Measurements from ENCODE around the gene PDE4D.
A peak's percentile ranks its signal among the peaks of the same experiment; 100 is the strongest.
"Not testable (repeated sequence)": the region's sequence is repeated elsewhere in the genome, so short reads cannot be mapped to it uniquely, and the experiment has no call there.

PDE4D gene

GRCh38 chr5:59394956-59395355 is 498.6 kb downstream of the PDE4D start:
- not testable (repeated sequence) for DNase-seq

- DNase-seq, result no peak
These were observed 499.7 kb downstream of the PDE4D start for GRCh38 chr5:59393585-59394420.

- no peak for DNase-seq
These were observed 501.9 kb downstream of the PDE4D start for GRCh38 chr5:59391576-59391975.

- no peak for DNase-seq
These were observed 502.5 kb downstream of the PDE4D start for GRCh38 chr5:59390989-59391388.

- no peak for DNase-seq
These were observed 503.4 kb downstream of the PDE4D start for GRCh38 chr5:59390074-59390659.

- no peak for DNase-seq
These were observed 506.4 kb downstream of the PDE4D start for GRCh38 chr5:59387127-59387526.

- no peak for DNase-seq
These were observed 507.8 kb downstream of the PDE4D start for GRCh38 chr5:59385700-59386099.

- DNase-seq, result peak; percentile 42
These were observed 513.1 kb downstream of the PDE4D start for GRCh38 chr5:59380350-59380951.

- DNase-seq, result not testable (repeated sequence)
These were observed 519.5 kb downstream of the PDE4D start for GRCh38 chr5:59374036-59374435.

- DNase-seq, result no peak
These were observed 521.9 kb downstream of the PDE4D start for GRCh38 chr5:59371525-59372127.

GRCh38 chr5:59368951-59369350 is 524.6 kb downstream of the PDE4D start:
- no peak for DNase-seq

- peak; percentile 74 for DNase-seq
These were observed 525.6 kb downstream of the PDE4D start for GRCh38 chr5:59367791-59368394.

- DNase-seq, result no peak
These were observed 526.7 kb downstream of the PDE4D start for GRCh38 chr5:59366784-59367183.

- no peak for DNase-seq
These were observed 531.1 kb downstream of the PDE4D start for GRCh38 chr5:59362438-59362837.

- DNase-seq, result no peak
These were observed 532.1 kb downstream of the PDE4D start for GRCh38 chr5:59361454-59361853.

GRCh38 chr5:59360130-59360555 is 533.4 kb downstream of the PDE4D start:
- peak; percentile 40 for DNase-seq

GRCh38 chr5:59358005-59358861 is 535.3 kb downstream of the PDE4D start:
- DNase-seq, result peak; percentile 66

GRCh38 chr5:59357381-59357977 is 536.0 kb downstream of the PDE4D start:
- peak; percentile 69 for DNase-seq

- DNase-seq, result peak; percentile 48
These were observed 536.6 kb downstream of the PDE4D start for GRCh38 chr5:59356813-59357380.

- DNase-seq, result no peak
These were observed 538.7 kb downstream of the PDE4D start for GRCh38 chr5:59354811-59355210.

GRCh38 chr5:59354274-59354673 is 539.3 kb downstream of the PDE4D start:
- no peak for DNase-seq

Measured in retina (tissue), 1 donor.